ENCODE measurements around the gene ZNF502.

Gene ZNF502

DNA sequence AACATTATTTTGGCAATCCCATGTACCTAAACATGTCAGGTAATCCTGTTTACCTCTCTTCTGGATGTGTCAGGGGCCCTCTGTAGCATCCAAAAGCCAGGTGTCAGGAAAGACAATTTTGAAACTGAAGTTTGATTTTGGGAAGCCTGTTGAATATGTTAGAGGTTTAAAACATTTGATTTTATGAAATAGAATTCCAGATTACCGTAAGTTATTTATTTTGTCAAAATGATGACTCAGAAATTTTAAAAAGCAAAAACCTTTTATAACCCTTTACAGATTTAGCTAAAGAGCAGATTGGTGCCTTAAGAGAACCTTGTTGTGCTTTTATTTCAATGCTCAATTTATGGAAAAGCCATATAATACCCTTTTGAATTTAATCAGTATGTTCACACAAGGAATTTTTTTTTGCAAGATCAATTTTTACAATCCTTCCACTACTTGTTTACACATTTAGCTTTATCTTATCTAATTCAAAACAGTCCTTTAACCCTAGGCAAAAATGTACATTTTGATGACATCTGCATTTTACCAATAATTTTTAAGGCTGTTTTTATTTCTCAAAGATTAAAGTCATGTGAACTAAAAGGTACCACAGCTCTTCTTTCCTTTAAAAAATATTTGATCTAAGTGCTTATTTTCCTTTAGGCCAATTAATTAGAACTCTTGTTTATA is 59.1 kb downstream of the ZNF502 start:
- DNase-seq (ENCODE audit: low read depth in 2 of 2) = no peak

DNA sequence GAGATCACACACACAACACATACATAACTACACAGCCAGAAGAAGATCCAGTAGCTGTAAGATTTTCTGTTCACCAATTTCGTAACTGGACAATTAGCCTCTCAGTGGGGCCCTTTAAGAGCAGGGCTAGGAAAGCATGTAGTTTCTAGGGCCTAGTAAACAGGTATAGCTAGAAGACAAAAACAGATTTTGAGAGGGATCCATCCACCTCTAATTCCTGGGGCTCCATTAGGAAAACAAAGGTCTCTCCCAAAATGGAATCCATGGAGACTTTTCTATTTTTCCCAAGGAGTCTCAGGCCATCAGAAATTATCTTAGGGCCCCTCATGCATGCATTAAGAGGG is 59.6 kb downstream of the ZNF502 start:
- DNase-seq (ENCODE audit: low read depth in 2 of 2) = no peak
